ENCODE results near the gene NECTIN4.
"Not testable (repeated sequence)": the region's sequence is repeated elsewhere in the genome, so short reads cannot be mapped to it uniquely, and the experiment has no call there.

NECTIN4 gene

DNA sequence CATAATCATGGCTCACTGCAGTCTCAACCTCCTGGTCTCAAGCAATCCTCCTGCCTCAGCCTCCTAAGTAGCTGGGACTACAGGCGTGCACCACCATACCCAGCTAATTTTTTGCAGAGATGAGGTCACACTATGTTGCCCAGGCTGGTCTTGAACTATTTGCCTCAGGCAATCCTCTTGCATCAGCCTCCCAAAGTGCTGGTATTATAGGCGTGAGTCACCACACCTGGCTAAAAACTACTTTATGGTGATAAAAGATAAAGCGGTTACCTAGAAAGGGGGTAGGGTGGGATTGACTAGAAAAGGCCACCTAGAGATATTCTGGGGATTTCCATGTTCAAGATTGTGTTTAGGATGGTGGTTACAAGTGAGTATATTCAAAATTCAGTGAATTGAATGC lies 55.6 kb downstream of the NECTIN4 start:
- Histone ChIP-seq H3K9me3 (ENCODE audit: insufficient read depth, low read length, severe bottlenecking) (no peaks in the 10 kb centered on the region), H3K4me2 (ENCODE audit: insufficient read depth, low read length) (no peak overlapping the region)

DNA sequence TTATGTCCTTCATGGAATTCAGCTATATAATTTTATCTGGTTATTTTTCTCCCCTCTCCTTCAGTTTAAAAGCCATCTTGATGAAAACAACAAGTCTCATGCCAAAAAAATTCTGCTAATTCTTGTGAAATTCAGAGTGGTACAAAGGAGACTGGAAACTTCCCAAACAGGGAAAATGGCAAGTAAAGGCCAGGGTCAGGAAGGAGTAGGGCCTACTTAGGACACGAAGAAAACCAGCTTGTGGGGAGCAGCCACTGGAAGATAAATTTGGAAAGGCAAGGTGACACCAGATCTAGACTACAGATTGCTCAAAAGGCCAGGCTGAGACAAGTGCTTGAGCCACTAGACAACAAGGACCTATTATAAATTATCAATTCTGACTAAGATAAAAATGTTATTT lies 56.9 kb downstream of the NECTIN4 start:
- H3K4me1 ChIP-seq (ENCODE audit: insufficient read depth, low read length), result peaks cover 4% of the 10 kb centered on the region; the same call in 1 of the 2 replicates
- H2AFZ ChIP-seq (ENCODE audit: low read depth, low read length), result no peak overlapping the region
- no peaks in the 10 kb centered on the region for H3K9me3 ChIP-seq (ENCODE audit: insufficient read depth, low read length, severe bottlenecking)
- H3K4me3 ChIP-seq (ENCODE audit: low read depth in 1 of 2, low read length in 2 of 2), result no peak overlapping the region
- H3K27me3 ChIP-seq (ENCODE audit: insufficient read depth, low read length, poor library complexity), result no peaks in the 10 kb centered on the region
- H3K4me2 ChIP-seq (ENCODE audit: insufficient read depth, low read length), result no peak overlapping the region
- DNase-seq (no peak), ATAC-seq (ENCODE audit: insufficient read depth, low read depth) (no peak)
- no peaks in the 10 kb centered on the region for H4K20me1 ChIP-seq (ENCODE audit: insufficient read depth, low read length)
- no peak overlapping the region for H3K9ac ChIP-seq (ENCODE audit: low read depth, low read length)
- H3K36me3 ChIP-seq (ENCODE audit: insufficient read depth, low read length), result no peaks in the 10 kb centered on the region
- H3K79me2 ChIP-seq (ENCODE audit: insufficient read depth, low read length), result 0 out of 2 replicates have a peak, but pooled peaks cover 4% of the 10 kb centered on the region
- H3K27ac ChIP-seq (ENCODE audit: low read length), result no peak overlapping the region
- TF ChIP-seq, protein P1, sequence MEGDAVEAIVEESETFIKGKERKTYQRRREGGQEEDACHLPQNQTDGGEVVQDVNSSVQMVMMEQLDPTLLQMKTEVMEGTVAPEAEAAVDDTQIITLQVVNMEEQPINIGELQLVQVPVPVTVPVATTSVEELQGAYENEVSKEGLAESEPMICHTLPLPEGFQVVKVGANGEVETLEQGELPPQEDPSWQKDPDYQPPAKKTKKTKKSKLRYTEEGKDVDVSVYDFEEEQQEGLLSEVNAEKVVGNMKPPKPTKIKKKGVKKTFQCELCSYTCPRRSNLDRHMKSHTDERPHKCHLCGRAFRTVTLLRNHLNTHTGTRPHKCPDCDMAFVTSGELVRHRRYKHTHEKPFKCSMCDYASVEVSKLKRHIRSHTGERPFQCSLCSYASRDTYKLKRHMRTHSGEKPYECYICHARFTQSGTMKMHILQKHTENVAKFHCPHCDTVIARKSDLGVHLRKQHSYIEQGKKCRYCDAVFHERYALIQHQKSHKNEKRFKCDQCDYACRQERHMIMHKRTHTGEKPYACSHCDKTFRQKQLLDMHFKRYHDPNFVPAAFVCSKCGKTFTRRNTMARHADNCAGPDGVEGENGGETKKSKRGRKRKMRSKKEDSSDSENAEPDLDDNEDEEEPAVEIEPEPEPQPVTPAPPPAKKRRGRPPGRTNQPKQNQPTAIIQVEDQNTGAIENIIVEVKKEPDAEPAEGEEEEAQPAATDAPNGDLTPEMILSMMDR (IDR thresholded peaks at IDR 0.05; ENCODE audit: borderline replicate concordance, extremely low read depth, low read length, poor library complexity, severe bottlenecking), result no peak
- TF ChIP-seq EZH2 (IDR thresholded peaks at IDR 0.05; ENCODE audit: borderline replicate concordance, low read depth, low read length, severe bottlenecking), result no peak

More for the DNA sequence above, 55.6 kb downstream of the NECTIN4 start:
- no peaks in the 10 kb centered on the region for H3K27me3 ChIP-seq (ENCODE audit: insufficient read depth, low read length, poor library complexity)
- no peak overlapping the region for H3K27ac ChIP-seq (ENCODE audit: low read length)
- peaks cover 18% of the 10 kb centered on the region for H3K4me1 ChIP-seq (ENCODE audit: insufficient read depth, low read length)
- H3K36me3 ChIP-seq (ENCODE audit: insufficient read depth, low read length), result no peaks in the 10 kb centered on the region; the same call in 1 of the 2 replicates
- H3K9ac ChIP-seq (ENCODE audit: low read depth, low read length), result no peak overlapping the region
- ATAC-seq (ENCODE audit: insufficient read depth, low read depth), result no peak
- no peaks in the 10 kb centered on the region for H4K20me1 ChIP-seq (ENCODE audit: insufficient read depth, low read length)
- no peak overlapping the region for H2AFZ ChIP-seq (ENCODE audit: low read depth, low read length)
- H3K4me3 ChIP-seq (ENCODE audit: low read depth in 1 of 2, low read length in 2 of 2), result no peak overlapping the region
- peaks cover 15% of the 10 kb centered on the region for H3K79me2 ChIP-seq (ENCODE audit: insufficient read depth, low read length)
- no peak for TF ChIP-seq EZH2 (IDR thresholded peaks at IDR 0.05; ENCODE audit: borderline replicate concordance, low read depth, low read length, severe bottlenecking)
- no peak for DNase-seq

DNA sequence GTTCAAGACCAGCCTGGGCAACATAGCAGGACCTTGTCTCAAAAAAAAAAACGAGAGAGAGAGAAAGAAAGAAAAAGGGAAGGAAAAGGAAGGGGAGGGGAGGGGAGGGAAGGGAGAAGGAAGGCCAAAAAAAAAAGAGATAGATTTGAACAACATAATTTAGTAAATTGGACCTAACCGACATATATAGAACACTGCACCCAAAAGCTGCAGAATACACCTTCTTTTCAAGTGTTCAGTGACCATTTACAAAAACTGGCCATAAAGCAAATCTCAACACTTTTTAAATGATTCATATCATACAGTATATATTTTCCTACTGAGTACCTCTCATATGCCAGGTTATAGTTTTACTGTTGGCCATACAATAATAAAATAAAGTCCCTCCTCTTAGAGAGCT lies 57.5 kb downstream of the NECTIN4 start:
- Histone ChIP-seq H3K4me2 (ENCODE audit: insufficient read depth, low read length) (no peak overlapping the region), H4K20me1 (ENCODE audit: insufficient read depth, low read length) (no peaks in the 10 kb centered on the region)
- DNase-seq, result no peak

DNA sequence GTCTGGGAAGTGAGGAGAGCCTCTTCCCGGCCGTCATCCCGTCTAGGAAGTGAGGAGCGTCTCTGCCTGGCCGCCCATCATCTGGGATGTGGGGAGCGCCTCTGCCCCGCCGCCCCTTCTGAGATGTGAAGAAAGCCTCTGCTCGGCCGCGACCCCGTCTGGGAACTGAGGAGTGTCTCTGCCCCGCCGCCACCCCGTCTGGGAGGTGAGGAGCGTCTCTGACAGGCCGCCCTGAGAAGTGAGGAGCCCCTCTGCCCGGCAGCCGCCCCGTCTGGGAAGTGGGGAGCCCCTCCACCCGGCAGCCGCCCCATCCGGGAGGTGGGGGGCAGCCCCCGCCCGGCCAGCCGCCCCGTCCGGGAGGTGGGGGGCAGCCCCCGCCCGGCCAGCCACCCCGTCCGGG lies 59.9 kb downstream of the NECTIN4 start:
- not testable (repeated sequence) for H3K27me3 ChIP-seq (ENCODE audit: insufficient read depth, low read length, poor library complexity); H4K20me1 ChIP-seq (ENCODE audit: insufficient read depth, low read length); H3K9ac ChIP-seq (ENCODE audit: low read depth, low read length); DNase-seq; H3K4me2 ChIP-seq (ENCODE audit: insufficient read depth, low read length); H3K9me3 ChIP-seq (ENCODE audit: insufficient read depth, low read length, severe bottlenecking); H3K4me3 ChIP-seq (ENCODE audit: low read depth in 1 of 2, low read length in 2 of 2); ATAC-seq (ENCODE audit: insufficient read depth, low read depth); H3K4me1 ChIP-seq (ENCODE audit: insufficient read depth, low read length); H2AFZ ChIP-seq (ENCODE audit: low read depth, low read length); H3K36me3 ChIP-seq (ENCODE audit: insufficient read depth, low read length); H3K27ac ChIP-seq (ENCODE audit: low read length); H3K79me2 ChIP-seq (ENCODE audit: insufficient read depth, low read length)

More for the DNA sequence above, 57.5 kb downstream of the NECTIN4 start:
- no peak overlapping the region for H3K9ac ChIP-seq (ENCODE audit: low read depth, low read length)
- no peaks in the 10 kb centered on the region for H3K27me3 ChIP-seq (ENCODE audit: insufficient read depth, low read length, poor library complexity)
- H3K9me3 ChIP-seq (ENCODE audit: insufficient read depth, low read length, severe bottlenecking), result no peaks in the 10 kb centered on the region
- TF ChIP-seq, protein P1 (IDR thresholded peaks at IDR 0.05; ENCODE audit: borderline replicate concordance, extremely low read depth, low read length, poor library complexity, severe bottlenecking), result no peak
- no peak for TF ChIP-seq EZH2 (IDR thresholded peaks at IDR 0.05; ENCODE audit: borderline replicate concordance, low read depth, low read length, severe bottlenecking)
- no peaks in the 10 kb centered on the region for H3K79me2 ChIP-seq (ENCODE audit: insufficient read depth, low read length)
- H3K27ac ChIP-seq (ENCODE audit: low read length), result no peak overlapping the region
- no peak overlapping the region for H2AFZ ChIP-seq (ENCODE audit: low read depth, low read length)
- H3K36me3 ChIP-seq (ENCODE audit: insufficient read depth, low read length), result no peaks in the 10 kb centered on the region
- no peak for ATAC-seq (ENCODE audit: insufficient read depth, low read depth)
- H3K4me3 ChIP-seq (ENCODE audit: low read depth in 1 of 2, low read length in 2 of 2), result no peak overlapping the region
- no peaks in the 10 kb centered on the region for H3K4me1 ChIP-seq (ENCODE audit: insufficient read depth, low read length)

DNA sequence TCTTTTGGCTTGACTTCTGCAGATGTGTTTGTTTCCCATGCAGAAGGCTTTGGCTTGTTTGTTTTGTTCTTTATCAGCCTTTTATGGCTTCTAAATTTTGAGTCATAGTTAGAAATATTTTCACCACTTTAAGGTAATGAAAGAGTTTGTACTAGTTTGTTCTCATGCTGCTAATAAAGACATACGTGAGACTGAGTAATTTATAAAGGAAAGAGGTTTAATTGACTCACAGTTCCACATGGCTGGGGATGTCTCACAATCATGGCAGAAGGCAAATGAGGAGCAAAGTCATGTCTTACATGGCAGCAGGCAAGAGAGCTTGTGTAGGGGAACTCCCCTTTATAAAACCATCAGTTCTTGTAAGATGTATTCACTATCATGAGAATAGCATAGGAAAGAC lies 62.4 kb downstream of the NECTIN4 start:
- not testable (repeated sequence) for DNase-seq; H3K9me3 ChIP-seq (ENCODE audit: insufficient read depth, low read length, severe bottlenecking); H2AFZ ChIP-seq (ENCODE audit: low read depth, low read length); H3K4me1 ChIP-seq (ENCODE audit: insufficient read depth, low read length); H3K4me3 ChIP-seq (ENCODE audit: low read depth in 1 of 2, low read length in 2 of 2); H3K27me3 ChIP-seq (ENCODE audit: insufficient read depth, low read length, poor library complexity); H3K27ac ChIP-seq (ENCODE audit: low read length); H3K79me2 ChIP-seq (ENCODE audit: insufficient read depth, low read length); ATAC-seq (ENCODE audit: insufficient read depth, low read depth); H3K4me2 ChIP-seq (ENCODE audit: insufficient read depth, low read length); H3K36me3 ChIP-seq (ENCODE audit: insufficient read depth, low read length); H3K9ac ChIP-seq (ENCODE audit: low read depth, low read length); H4K20me1 ChIP-seq (ENCODE audit: insufficient read depth, low read length)

DNA sequence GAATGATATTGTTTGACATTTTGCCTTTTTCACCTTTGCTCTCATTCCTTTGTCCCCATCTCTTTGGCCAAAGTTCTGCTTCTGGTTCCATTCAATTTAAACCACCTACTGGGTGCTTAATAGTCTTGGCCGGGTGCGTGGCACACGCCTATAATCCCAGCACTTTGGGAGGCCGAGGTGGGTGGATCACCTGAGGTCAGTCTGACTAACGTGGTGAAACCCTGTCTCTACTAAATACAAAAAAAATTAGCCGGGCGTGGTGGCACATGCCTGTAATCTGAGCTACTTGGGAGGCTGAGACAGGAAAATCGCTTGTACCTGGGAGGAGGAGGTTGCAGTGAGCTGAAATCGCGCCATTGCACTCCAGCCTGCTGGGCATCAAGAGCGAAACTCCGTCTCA lies 66.9 kb downstream of the NECTIN4 start:
- H3K27ac ChIP-seq (ENCODE audit: low read length); H3K4me2 ChIP-seq (ENCODE audit: insufficient read depth, low read length): not testable (repeated sequence)

More for the DNA sequence above, 66.9 kb downstream of the NECTIN4 start:
- not testable (repeated sequence) for H4K20me1 ChIP-seq (ENCODE audit: insufficient read depth, low read length); H3K36me3 ChIP-seq (ENCODE audit: insufficient read depth, low read length); H3K9me3 ChIP-seq (ENCODE audit: insufficient read depth, low read length, severe bottlenecking); DNase-seq; H2AFZ ChIP-seq (ENCODE audit: low read depth, low read length); H3K9ac ChIP-seq (ENCODE audit: low read depth, low read length); H3K27me3 ChIP-seq (ENCODE audit: insufficient read depth, low read length, poor library complexity); ATAC-seq (ENCODE audit: insufficient read depth, low read depth); H3K4me3 ChIP-seq (ENCODE audit: low read depth in 1 of 2, low read length in 2 of 2); H3K79me2 ChIP-seq (ENCODE audit: insufficient read depth, low read length); H3K4me1 ChIP-seq (ENCODE audit: insufficient read depth, low read length)
